Panc1 (cell line): Measurements from ENCODE around the gene FARS2. TPM values are rescaled to one million over a fixed set of nuclear protein-coding genes. Genes with fewer than 3 reads are reported as not detected.
"Not testable (repeated sequence)": the region's sequence is repeated elsewhere in the genome, so short reads cannot be mapped to it uniquely, and the experiment has no call there.

ENCODE experiments used
- ATAC-seq: fragments of 200-7000 bp; cut with Tn5 transposase; 2 replicates; pipeline ENCODE4 v1.9.1; 2020; ENCODE audit warnings: mild to moderate bottlenecking, moderate library complexity
- BruUV-seq: library from RNA; stranded (reverse); fragments of 400-500 nt; replicated peaks from 2 replicates; lab custom pipeline; 2021; lab: Mats Ljungman, UMichigan
- CTCF ChIA-PET: fragments of 300-600 bp; sonication (Branson Sonifier 250); formaldehyde crosslinking; loops from one replicate; lab custom pipeline; 2022; ENCODE audit warnings: antibody characterized with exemption; lab: Charles Lee
- POLR2A ChIA-PET: fragments of 300-600 bp; sonication (Branson Sonifier 250); formaldehyde crosslinking; loops from one replicate; lab custom pipeline; 2022; ENCODE audit warnings: antibody characterized with exemption; lab: Charles Lee
- DNase-seq: peaks from one replicate; pipeline ENCODE4 v3.0.0-alpha.2; 2010; ENCODE audit warnings: low read depth, low spot score
- H3K27ac ChIP-seq: 2 replicates; pipeline ENCODE4 v1.5.1; 2011; ENCODE audit warnings: mild to moderate bottlenecking, low read length, inconsistent platforms
- H3K27me3 ChIP-seq: fragments of 200-500 bp; sonication (Bioruptor generic); 2 replicates; pipeline ENCODE4 v1.6.0; 2014; ENCODE audit warnings: low read length, inconsistent platforms; ENCODE audit not compliant: control insufficient read depth, insufficient read depth
- H3K36me3 ChIP-seq: fragments of 200-500 bp; sonication (Bioruptor generic); 2 replicates; pipeline ENCODE4 v1.5.1; 2014; ENCODE audit warnings: inconsistent platforms, mild to moderate bottlenecking, low read length, moderate library complexity; ENCODE audit not compliant: control insufficient read depth, insufficient read depth
- H3K4me1 ChIP-seq: 2 replicates; pipeline ENCODE4 v1.5.1; 2011; ENCODE audit warnings: inconsistent platforms, mild to moderate bottlenecking, low read length, moderate library complexity; ENCODE audit not compliant: control insufficient read depth, insufficient read depth
- H3K4me3 ChIP-seq, 2 experiments: 2 replicates each; pipeline ENCODE4 v1.5.1; 2011 to 2012; ENCODE audit warnings: low read depth in 2 of 2, low read length in 2 of 2, mild to moderate bottlenecking in 2 of 2, inconsistent platforms in 1 of 2, moderate library complexity in 1 of 2
- H3K9me3 ChIP-seq: fragments of 200-500 bp; sonication (Bioruptor generic); 2 replicates; pipeline ENCODE4 v1.5.1; 2014; ENCODE audit warnings: low read depth, mild to moderate bottlenecking, inconsistent platforms, low read length, moderate library complexity; ENCODE audit not compliant: control insufficient read depth, insufficient read depth
- CTCF ChIP-seq: fragments of 450-650 bp; IDR thresholded peaks from 2 replicates; pipeline ENCODE4 v1.5.1; 2017; ENCODE audit warnings: mild to moderate bottlenecking
- POLR2AphosphoS5 ChIP-seq: IDR thresholded peaks from 2 replicates; pipeline ENCODE4 v1.6.1; 2012; ENCODE audit warnings: mild to moderate bottlenecking, low read depth, low read length, moderate library complexity
- REST ChIP-seq, 2 experiments: IDR thresholded peaks; 2 replicates each; pipeline ENCODE4 v1.6.1; 2011 to 2012; ENCODE audit warnings: low read depth in 2 of 2, control low read depth in 1 of 2, low read length in 1 of 2, mild to moderate bottlenecking in 1 of 2, moderate library complexity in 1 of 2; ENCODE audit not compliant: insufficient read depth in 1 of 2
- SIN3A ChIP-seq: IDR thresholded peaks from 2 replicates; pipeline ENCODE4 v1.6.1; 2012; ENCODE audit warnings: low read depth, mild to moderate bottlenecking, low read length, moderate library complexity, borderline replicate concordance; ENCODE audit not compliant: insufficient read depth
- TCF7L2 ChIP-seq: IDR thresholded peaks from 2 replicates; pipeline ENCODE4 v1.6.1; 2011; ENCODE audit warnings: mild to moderate bottlenecking, low read depth, low read length, inconsistent platforms
- in situ Hi-C: cut with HindIII; loops from 2 replicates; pipeline ENCODE4 v1.10.0; 2016; ENCODE audit warnings: low sequenced_read_pairs, low pct_unique_long_range_greater_than_20kb
- intact Hi-C: fragments of 100-400 bp; cut with micrococcal nuclease; formaldehyde crosslinking; loops from one replicate; pipeline ENCODE4 v1.10.0; 2022; ENCODE audit not compliant: unreplicated experiment
- total RNA-seq: library from RNA; stranded (reverse); gene quantifications from one replicate; pipeline ENCODE4 v1.2.1, GENCODE V29; 2021; ENCODE audit not compliant: unreplicated experiment

The FARS2 gene
- total RNA-seq, 1 experiment from 2014 or later, result 12.8 TPM

- in situ Hi-C loops, result no loop called here
- ChIA-PET POLR2A (no interaction called here), CTCF (no interaction called here)
- Histone ChIP-seq H3K27ac (no peak overlapping the region), H3K36me3 (no peaks in the 10 kb centered on the region), H3K27me3 (no peaks in the 10 kb centered on the region), H3K4me3 (no peak overlapping the region), H3K9me3 (no peaks in the 10 kb centered on the region), H3K4me1 (no peaks in the 10 kb centered on the region)
- no TSS peak for BruUV-seq
- intact Hi-C loops, result no loop called here
- DNase-seq (no peak), ATAC-seq (no peak)
- no peak for TF ChIP-seq SIN3A
- TF ChIP-seq CTCF, result no peak
- TF ChIP-seq POLR2AphosphoS5, result no peak
- TF ChIP-seq REST (IDR thresholded peaks at IDR 0.05; ENCODE audit: insufficient read depth in 1 of 2, low read depth in 2 of 2, low read length in 1 of 2), result no peak
- TF ChIP-seq TCF7L2, result no peak
Measured at GRCh38 chr6:5656226-5656625, 394.9 kb downstream of the FARS2 start.

- H3K4me1 ChIP-seq, ATAC-seq, DNase-seq, BruUV-seq, POLR2A ChIA-PET, CTCF ChIA-PET, H3K27ac ChIP-seq, in situ Hi-C loops, intact Hi-C loops, H3K4me3 ChIP-seq, H3K27me3 ChIP-seq, H3K9me3 ChIP-seq, H3K36me3 ChIP-seq: not testable (repeated sequence)
Measured at GRCh38 chr6:5656695-5657094, 395.4 kb downstream of the FARS2 start.

- intact Hi-C loops, result no loop called here
- DNase-seq, result no peak
- BruUV-seq, result no TSS peak
- TF ChIP-seq SIN3A (no peak), TCF7L2 (no peak), CTCF (no peak), REST (IDR thresholded peaks at IDR 0.05; ENCODE audit: insufficient read depth in 1 of 2, low read depth in 2 of 2, low read length in 1 of 2) (no peak), POLR2AphosphoS5 (no peak)
- H3K9me3 ChIP-seq, result no peaks in the 10 kb centered on the region
- no peak overlapping the region for H3K4me3 ChIP-seq
- no peaks in the 10 kb centered on the region for H3K36me3 ChIP-seq
- in situ Hi-C loops, result no loop called here
- CTCF ChIA-PET, result no interaction called here
- POLR2A ChIA-PET, result interaction anchor here (0.6 kb wide), 1 partner anchor 1298 kb away, joined by 3 read pairs; no protein-coding TSS in a partner anchor
- no peaks in the 10 kb centered on the region for H3K4me1 ChIP-seq
- no peak overlapping the region for H3K27ac ChIP-seq
- no peaks in the 10 kb centered on the region for H3K27me3 ChIP-seq
- ATAC-seq, result no peak
Measured at GRCh38 chr6:5657684-5658430, 396.5 kb downstream of the FARS2 start.
